Muscle layer of colon (tissue), 2 donors: ENCODE measurements around the gene KCNAB2.
"Not testable (repeated sequence)": the region's sequence is repeated elsewhere in the genome, so short reads cannot be mapped to it uniquely, and the experiment has no call there.

Source experiments
- H3K27ac ChIP-seq: one replicate; pipeline ENCODE4 v1.7.0; 2013; ENCODE audit warnings: low read depth, mild to moderate bottlenecking, low read length, moderate library complexity
- H3K27me3 ChIP-seq, 2 donors: one replicate each; pipeline ENCODE4 v1.7.0; 2013; ENCODE audit warnings: low read length in 2 of 2, mild to moderate bottlenecking in 2 of 2; ENCODE audit not compliant: insufficient read depth in 2 of 2, control insufficient read depth in 1 of 2
- H3K36me3 ChIP-seq: one replicate; pipeline ENCODE4 v1.7.0; 2013; ENCODE audit warnings: mild to moderate bottlenecking, low read length; ENCODE audit not compliant: insufficient read depth
- H3K4me1 ChIP-seq: one replicate; pipeline ENCODE4 v1.7.0; 2013; ENCODE audit warnings: mild to moderate bottlenecking, low read length; ENCODE audit not compliant: insufficient read depth
- H3K4me3 ChIP-seq, 2 donors: one replicate each; pipeline ENCODE4 v1.7.0; 2013; ENCODE audit warnings: low read length in 2 of 2, low read depth in 1 of 2, mild to moderate bottlenecking in 1 of 2, moderate library complexity in 1 of 2
- H3K9ac ChIP-seq: one replicate; pipeline ENCODE4 v1.7.0; 2013; ENCODE audit warnings: low read length
- H3K9me3 ChIP-seq: one replicate; pipeline ENCODE4 v1.7.0; 2013; ENCODE audit warnings: mild to moderate bottlenecking, low read length
- donor health status: abdominal sarcoma.
- donor health status: Adenocarcinoma of cecum.

Gene KCNAB2

GRCh38 chr1:6048179-6048867 is 2.6 kb downstream of the KCNAB2 start:
- H3K4me3 ChIP-seq: no peak overlapping the region
- no peak overlapping the region for H3K27ac ChIP-seq
- no peak overlapping the region for H3K9ac ChIP-seq
- no peaks in the 10 kb centered on the region for H3K4me1 ChIP-seq
- H3K27me3 ChIP-seq: no peaks in the 10 kb centered on the region
- no peaks in the 10 kb centered on the region for H3K9me3 ChIP-seq
- no peaks in the 10 kb centered on the region for H3K36me3 ChIP-seq

DNA sequence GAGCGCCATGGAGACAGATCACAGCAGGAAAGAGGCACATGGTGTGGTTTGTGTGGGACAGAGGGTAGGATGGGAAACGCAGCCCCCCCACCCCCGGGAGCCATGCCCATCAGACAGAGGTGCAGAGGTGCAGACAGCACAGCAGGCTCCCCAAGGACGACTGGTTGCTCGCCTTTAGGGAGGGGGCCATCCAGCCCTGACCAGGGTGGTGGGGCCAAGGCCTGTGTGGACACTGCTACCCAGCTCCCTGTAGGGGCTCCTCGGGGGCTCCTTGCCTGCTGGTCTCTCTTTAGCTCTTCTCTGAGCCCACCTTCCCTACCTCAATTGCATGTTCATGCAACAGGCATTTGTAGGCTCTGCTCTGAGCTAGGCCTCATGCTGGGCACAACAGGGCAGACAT is 3.7 kb downstream of the KCNAB2 start:
- H3K9ac ChIP-seq: no peak overlapping the region
- H3K36me3 ChIP-seq: no peaks in the 10 kb centered on the region
- no peaks in the 10 kb centered on the region for H3K27me3 ChIP-seq
- no peaks in the 10 kb centered on the region for H3K9me3 ChIP-seq
- no peak overlapping the region for H3K27ac ChIP-seq
- H3K4me1 ChIP-seq: no peaks in the 10 kb centered on the region
- no peak overlapping the region for H3K4me3 ChIP-seq

GRCh38 chr1:6051423-6051822 is 5.7 kb downstream of the KCNAB2 start:
- Histone ChIP-seq H3K36me3 (no peaks in the 10 kb centered on the region), H3K9me3 (no peaks in the 10 kb centered on the region), H3K9ac (no peak overlapping the region), H3K27ac (no peak overlapping the region), H3K4me3 (no peak overlapping the region), H3K4me1 (no peaks in the 10 kb centered on the region), H3K27me3 (no peaks in the 10 kb centered on the region)

DNA sequence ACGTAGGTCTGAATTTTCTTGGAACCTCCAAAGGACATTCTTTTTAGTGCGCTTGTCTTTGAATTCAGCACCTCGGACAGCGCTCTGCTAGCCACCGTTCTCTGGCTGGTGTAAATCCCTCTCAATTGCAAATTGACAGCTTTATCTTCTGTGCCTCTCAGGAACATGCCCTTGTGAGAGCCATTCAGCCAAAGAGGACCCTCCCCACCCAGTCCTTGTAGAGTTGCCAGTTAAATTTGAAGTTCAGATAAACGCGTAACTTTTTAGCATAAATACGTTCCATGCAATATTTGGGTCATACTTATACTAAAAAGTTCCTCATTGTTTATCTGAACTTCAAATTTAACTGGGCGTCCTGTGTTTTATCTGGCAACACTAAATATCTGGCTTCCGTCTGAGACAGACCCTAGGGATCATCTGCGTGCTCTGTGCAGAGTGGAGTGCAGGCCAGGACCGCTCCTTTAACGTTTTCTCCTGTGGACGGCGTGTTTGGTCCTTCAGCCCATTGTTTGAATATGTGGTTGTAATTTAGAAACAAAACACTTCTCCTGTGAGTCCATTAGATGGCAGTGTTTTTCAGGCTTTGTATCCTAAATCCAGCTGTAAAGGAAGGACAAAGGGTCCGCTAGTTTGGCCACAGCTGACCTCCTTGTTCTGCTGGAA is 7.0 kb downstream of the KCNAB2 start:
- Histone ChIP-seq H3K36me3 (no peaks in the 10 kb centered on the region), H3K4me1 (peaks cover 6% of the 10 kb centered on the region), H3K27ac (no peak overlapping the region), H3K9ac (no peak overlapping the region), H3K9me3 (no peaks in the 10 kb centered on the region), H3K4me3 (no peak overlapping the region), H3K27me3 (no peaks in the 10 kb centered on the region)

DNA sequence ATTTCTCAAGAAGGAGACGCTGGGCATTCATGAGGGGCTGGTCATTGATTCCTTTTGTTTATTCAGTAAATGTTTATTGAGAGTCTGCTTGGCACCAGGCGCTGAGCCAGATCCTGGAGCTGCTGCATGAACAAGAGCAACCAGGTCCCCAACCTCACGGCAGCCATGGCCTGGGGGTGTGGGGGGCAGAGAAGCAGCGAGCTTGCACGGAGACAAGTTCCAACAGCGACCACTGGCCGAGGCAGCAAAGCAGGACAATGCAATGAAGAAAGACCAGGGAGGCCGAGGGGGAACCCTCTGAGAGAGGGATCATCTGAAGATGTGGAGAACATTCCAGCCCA is 7.5 kb downstream of the KCNAB2 start:
- Histone ChIP-seq H3K9me3 (no peaks in the 10 kb centered on the region), H3K4me1 (peaks cover 6% of the 10 kb centered on the region), H3K36me3 (no peaks in the 10 kb centered on the region), H3K9ac (no peak overlapping the region), H3K27ac (no peak overlapping the region), H3K4me3 (no peak overlapping the region), H3K27me3 (no peaks in the 10 kb centered on the region)

DNA sequence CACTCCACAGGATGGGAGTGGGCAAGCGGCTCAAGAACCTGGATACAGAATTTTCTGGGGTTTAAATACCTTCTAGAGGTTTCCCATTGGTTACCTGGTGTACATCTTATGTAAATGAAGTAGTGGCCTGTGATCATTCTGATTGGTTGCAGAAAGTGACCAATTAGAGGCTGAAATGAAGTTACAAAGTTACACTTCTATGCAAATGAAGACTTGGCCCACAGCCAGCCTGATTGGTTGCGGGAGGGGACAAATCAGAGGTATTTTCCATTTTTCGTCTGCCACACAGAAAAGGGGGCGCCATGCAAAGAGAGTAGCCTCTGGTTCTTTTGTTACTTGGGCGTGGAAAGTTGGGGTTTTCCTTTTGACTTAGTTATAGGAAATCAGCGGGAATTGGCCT is 8.9 kb downstream of the KCNAB2 start:
- H3K36me3 ChIP-seq: no peaks in the 10 kb centered on the region
- no peaks in the 10 kb centered on the region for H3K9me3 ChIP-seq
- H3K27ac ChIP-seq: no peak overlapping the region
- no peak overlapping the region for H3K9ac ChIP-seq
- H3K4me1 ChIP-seq: peaks cover 6% of the 10 kb centered on the region
- no peak overlapping the region for H3K4me3 ChIP-seq
- no peaks in the 10 kb centered on the region for H3K27me3 ChIP-seq

DNA sequence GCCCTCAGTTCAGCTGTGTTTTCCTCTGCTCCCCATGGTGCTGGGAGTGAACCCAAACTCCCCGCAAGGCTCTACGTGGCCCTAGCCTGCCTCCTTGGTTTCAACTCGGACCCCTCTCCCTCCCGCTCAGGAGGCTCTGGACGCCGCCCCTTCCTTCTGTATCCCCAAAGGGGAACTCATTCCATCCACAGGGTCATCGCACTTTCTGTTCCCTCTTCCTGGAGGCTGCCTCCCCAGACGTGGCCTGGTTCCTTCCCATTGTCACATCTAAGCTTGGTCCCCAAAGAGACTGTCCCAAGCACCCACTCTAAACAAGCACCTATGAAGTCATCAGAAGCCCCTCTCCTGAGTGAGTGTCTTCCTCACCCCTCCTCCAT is 10.9 kb downstream of the KCNAB2 start:
- no peaks in the 10 kb centered on the region for H3K27me3 ChIP-seq
- H3K4me3 ChIP-seq: no peak overlapping the region
- no peak overlapping the region for H3K27ac ChIP-seq
- peaks cover 6% of the 10 kb centered on the region for H3K4me1 ChIP-seq
- H3K9me3 ChIP-seq: no peaks in the 10 kb centered on the region
- no peaks in the 10 kb centered on the region for H3K36me3 ChIP-seq
- no peak overlapping the region for H3K9ac ChIP-seq

DNA sequence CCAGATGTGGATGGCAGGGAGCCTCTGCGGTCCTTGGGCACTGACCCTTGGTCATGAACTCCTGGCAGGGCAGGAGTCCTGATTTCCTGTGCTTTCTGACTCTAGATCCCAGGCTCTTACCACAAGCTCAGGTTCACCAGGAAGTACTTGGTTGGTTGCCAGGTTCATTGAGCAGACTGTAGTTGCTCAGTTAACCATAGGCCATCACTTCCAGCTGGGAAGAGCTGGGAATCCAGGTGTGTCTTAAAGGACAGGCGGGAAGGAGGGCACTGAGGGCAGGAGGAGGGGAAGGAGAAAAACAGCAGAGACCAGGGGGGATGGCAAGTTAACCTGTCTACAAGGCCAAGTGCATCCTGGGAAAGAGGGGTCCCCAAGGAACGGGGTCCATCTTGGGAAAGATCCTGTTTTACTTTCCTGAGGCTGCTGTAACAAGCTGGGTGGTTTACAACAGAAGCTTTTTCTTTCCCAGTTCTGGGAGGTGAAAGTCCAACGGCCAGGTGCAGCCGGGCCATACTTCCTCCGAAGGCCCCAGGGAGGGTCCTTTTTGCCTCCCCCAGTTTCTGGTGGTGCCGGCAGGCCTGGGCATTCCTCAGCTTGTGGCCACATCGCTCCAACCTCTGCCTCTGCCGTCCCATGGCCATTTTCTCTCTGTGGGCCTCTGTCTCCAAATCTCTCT is 11.6 kb downstream of the KCNAB2 start:
- Histone ChIP-seq H3K9me3 (no peaks in the 10 kb centered on the region), H3K4me1 (peaks cover 6% of the 10 kb centered on the region), H3K27ac (no peak overlapping the region), H3K36me3 (no peaks in the 10 kb centered on the region), H3K4me3 (no peak overlapping the region), H3K27me3 (no peaks in the 10 kb centered on the region), H3K9ac (no peak overlapping the region)

DNA sequence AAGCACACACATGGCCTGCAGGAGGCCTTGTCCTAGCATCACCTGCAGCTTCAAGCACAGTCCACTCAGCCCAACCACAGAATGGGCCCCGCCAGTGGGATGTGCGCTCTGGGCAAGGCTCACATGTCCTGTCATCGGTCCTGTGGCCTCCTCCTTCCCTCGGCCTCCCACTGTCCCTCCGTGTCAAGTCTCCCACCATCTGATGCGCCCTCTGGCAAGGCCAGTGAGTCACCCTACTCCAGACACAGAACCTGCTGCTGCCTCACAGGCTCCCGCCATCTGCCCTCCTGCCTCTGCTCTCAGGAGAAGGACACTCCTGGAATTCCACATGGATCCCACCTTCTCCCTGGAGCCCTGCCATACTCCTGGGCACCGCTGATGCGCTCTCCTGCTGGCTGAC is 14.2 kb downstream of the KCNAB2 start:
- Histone ChIP-seq H3K36me3 (no peaks in the 10 kb centered on the region), H3K27ac (no peak overlapping the region), H3K4me1 (peaks cover 6% of the 10 kb centered on the region), H3K4me3 (no peak overlapping the region), H3K9ac (no peak overlapping the region), H3K9me3 (no peaks in the 10 kb centered on the region), H3K27me3 (no peaks in the 10 kb centered on the region)

DNA sequence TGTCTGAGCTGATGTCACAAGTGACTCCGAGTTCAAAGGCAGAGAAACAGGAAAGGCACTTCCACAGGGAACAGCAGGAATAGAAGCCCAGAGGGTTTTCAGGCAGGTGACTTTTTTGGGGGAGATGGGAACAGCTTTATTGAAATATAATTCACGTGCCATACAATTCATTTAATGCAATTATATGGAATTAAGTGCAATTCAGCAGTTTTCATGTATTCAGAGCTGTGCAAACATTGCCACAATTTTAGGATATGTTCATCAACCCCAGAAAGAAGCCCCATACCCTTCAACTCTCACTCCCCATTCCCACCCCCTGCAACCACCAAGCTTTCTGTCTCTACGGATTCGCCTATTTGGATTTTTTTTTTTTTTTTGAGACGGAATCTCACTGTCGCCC is 17.0 kb downstream of the KCNAB2 start:
- H3K9me3 ChIP-seq: no peaks in the 10 kb centered on the region
- H3K9ac ChIP-seq: no peak overlapping the region
- no peak overlapping the region for H3K27ac ChIP-seq
- no peaks in the 10 kb centered on the region for H3K4me1 ChIP-seq
- no peak overlapping the region for H3K4me3 ChIP-seq
- H3K36me3 ChIP-seq: no peaks in the 10 kb centered on the region
- no peaks in the 10 kb centered on the region for H3K27me3 ChIP-seq

DNA sequence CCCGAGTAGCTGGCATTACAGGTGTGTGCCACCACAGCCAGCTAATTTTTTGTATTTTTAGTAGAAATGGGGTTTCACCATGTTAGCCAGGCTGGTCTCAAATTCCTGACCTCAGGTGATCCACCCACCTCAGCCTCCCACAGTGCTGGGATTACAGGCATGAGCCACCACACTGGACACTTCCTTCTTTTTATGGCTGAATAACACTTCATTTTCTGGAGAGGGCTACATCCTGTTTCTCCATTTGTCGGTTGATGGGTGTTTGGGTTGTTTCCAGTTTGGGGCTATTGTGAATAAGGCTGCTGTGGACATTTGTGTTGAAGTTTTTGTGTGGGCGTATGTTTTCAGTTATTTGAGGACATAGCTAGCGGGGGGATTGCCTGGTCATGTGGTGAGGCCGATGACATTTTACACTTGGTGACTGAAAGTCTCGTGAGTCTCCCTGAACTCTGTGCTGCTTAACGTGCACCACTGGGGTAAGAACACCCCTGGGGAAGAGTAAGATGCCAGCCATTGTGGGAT is 17.9 kb downstream of the KCNAB2 start:
- not testable (repeated sequence) for H3K4me3 ChIP-seq, H3K27me3 ChIP-seq

More for the DNA sequence above, 17.9 kb downstream of the KCNAB2 start:
- not testable (repeated sequence) for H3K27ac ChIP-seq, H3K9ac ChIP-seq, H3K36me3 ChIP-seq, H3K9me3 ChIP-seq, H3K4me1 ChIP-seq
